ENCODE data around the gene LSM14A.
"Not testable (repeated sequence)": the region's sequence is repeated elsewhere in the genome, so short reads cannot be mapped to it uniquely, and the experiment has no call there.

Gene LSM14A

DNA sequence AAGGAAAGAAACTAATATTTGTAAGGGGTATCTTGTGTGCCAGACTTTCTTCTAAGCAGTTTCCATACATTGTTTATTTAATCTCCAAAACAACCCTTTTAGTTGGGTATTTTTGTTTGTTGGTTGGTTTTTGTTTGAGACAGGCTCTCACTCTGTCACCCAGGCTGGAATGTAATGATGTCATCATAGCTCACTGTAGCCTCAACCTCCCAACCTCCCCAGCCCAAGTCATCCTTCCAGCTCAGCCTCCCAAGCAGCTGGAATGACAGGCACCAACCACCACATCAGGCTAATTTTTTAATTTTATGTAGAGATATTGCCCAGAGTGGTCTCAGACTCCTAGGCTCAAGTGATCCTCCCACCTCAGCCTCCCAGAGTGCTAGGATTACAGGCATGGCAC, 41.2 kb upstream of the LSM14A start:
- Histone ChIP-seq H3K4me3 (ENCODE audit: low read depth, low read length) (no peak overlapping the region), H3K9me3 (ENCODE audit: severe bottlenecking) (no peaks in the 10 kb centered on the region), H3K27me3 (ENCODE audit: insufficient read depth, low read depth, severe bottlenecking) (no peaks in the 10 kb centered on the region), H3K36me3 (no peaks in the 10 kb centered on the region), H3K27ac (no peak overlapping the region)
- TF ChIP-seq, protein P1, sequence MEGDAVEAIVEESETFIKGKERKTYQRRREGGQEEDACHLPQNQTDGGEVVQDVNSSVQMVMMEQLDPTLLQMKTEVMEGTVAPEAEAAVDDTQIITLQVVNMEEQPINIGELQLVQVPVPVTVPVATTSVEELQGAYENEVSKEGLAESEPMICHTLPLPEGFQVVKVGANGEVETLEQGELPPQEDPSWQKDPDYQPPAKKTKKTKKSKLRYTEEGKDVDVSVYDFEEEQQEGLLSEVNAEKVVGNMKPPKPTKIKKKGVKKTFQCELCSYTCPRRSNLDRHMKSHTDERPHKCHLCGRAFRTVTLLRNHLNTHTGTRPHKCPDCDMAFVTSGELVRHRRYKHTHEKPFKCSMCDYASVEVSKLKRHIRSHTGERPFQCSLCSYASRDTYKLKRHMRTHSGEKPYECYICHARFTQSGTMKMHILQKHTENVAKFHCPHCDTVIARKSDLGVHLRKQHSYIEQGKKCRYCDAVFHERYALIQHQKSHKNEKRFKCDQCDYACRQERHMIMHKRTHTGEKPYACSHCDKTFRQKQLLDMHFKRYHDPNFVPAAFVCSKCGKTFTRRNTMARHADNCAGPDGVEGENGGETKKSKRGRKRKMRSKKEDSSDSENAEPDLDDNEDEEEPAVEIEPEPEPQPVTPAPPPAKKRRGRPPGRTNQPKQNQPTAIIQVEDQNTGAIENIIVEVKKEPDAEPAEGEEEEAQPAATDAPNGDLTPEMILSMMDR (IDR thresholded peaks at IDR 0.05; ENCODE audit: low read depth, low read length): no peak
- DNase-seq: no peak

DNA sequence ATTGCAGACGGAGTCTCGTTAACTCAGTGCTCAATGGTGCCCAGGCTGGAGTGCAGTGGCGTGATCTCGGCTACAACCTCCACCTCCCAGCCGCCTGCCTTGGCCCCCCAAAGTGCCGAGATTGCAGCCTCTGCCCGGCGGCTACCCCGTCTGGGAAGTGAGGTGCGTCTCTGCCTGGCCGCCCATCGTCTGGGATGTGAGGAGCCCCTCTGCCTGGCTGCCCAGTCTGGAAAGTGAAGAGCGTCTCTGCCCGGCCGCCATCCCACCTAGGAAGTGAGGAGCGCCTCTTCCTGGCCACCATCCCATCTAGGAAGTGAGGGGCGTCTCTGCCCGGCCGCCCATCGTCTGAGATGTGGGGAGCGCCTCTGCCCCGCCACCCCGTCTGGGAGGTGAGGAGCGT, 40.2 kb upstream of the LSM14A start:
- H3K4me3 ChIP-seq (ENCODE audit: low read depth, low read length); H3K27ac ChIP-seq; H3K36me3 ChIP-seq; H3K27me3 ChIP-seq (ENCODE audit: insufficient read depth, low read depth, severe bottlenecking); DNase-seq; H3K9me3 ChIP-seq (ENCODE audit: severe bottlenecking): not testable (repeated sequence)

DNA sequence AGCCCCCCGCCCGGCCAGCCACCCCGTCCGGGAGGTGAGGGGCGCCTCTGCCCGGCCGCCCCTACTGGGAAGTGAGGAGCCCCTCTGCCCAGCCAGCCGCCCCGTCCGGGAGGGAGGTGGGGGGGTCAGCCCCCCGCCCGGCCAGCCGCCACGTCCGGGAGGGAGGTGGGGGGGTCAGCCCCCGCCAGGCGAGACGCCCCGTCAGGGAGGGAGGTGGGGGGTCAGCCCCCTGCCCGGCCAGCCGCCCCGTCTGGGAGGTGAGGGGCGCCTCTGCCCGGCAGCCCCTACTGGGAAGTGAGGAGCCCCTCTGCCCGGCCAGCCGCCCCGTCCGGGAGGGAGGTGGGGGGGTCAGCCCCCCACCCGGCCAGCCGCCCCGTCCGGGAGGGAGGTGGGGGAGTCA, 39.6 kb upstream of the LSM14A start:
- H3K4me3 ChIP-seq (ENCODE audit: low read depth, low read length); H3K9me3 ChIP-seq (ENCODE audit: severe bottlenecking); H3K27ac ChIP-seq; H3K36me3 ChIP-seq; H3K27me3 ChIP-seq (ENCODE audit: insufficient read depth, low read depth, severe bottlenecking); DNase-seq: not testable (repeated sequence)

DNA sequence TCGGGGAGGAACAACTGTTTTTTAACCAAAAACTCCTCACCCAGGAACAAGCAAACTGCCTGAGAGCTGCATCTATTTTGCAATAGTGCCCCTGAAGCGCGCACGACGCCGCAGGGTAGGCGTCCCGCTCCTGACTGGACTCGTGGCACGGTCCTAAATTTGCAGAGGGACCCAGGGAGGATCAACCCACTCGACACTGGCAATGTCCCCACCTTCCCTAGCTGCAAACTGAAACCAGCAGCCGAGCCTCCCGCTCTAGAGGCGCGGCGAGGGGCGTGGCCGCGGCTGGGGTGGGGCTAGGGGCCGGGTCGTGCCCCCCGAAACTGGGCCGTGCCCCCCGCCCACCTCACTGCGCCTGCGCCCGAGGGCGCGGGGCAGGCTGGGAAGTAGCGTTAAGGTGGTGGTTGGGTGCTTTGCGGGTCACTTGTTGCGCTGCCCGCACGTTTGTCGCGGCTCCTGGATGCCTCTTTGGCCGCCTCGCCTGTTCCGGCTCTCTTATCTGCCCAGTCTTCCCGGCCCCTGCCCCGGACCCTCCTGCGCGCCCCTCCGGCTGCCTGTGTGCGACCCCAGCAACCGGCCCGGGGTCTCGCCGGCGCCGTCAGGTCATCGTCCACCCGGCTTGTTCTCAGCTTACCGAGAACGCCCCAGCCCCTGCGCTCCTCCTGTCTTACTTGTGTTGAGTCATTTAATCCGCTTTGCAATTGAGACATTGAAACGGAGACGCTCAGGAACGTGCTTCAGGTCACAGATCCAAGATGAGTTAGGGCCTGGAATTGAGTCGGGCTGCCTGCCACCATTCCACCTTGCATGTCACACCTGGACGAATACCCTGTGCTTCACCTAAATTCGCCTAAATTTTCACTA, 37.9 kb upstream of the LSM14A start:
- Histone ChIP-seq H3K36me3 (no peaks in the 10 kb centered on the region), H3K27ac (peak overlapping the region; percentile 95), H3K9me3 (ENCODE audit: severe bottlenecking) (no peaks in the 10 kb centered on the region), H3K27me3 (ENCODE audit: insufficient read depth, low read depth, severe bottlenecking) (no peaks in the 10 kb centered on the region), H3K4me3 (ENCODE audit: low read depth, low read length) (peak overlapping the region; percentile 59)
- peak; percentile 91 for DNase-seq
- TF ChIP-seq, protein P1 (IDR thresholded peaks at IDR 0.05; ENCODE audit: low read depth, low read length): no peak

DNA sequence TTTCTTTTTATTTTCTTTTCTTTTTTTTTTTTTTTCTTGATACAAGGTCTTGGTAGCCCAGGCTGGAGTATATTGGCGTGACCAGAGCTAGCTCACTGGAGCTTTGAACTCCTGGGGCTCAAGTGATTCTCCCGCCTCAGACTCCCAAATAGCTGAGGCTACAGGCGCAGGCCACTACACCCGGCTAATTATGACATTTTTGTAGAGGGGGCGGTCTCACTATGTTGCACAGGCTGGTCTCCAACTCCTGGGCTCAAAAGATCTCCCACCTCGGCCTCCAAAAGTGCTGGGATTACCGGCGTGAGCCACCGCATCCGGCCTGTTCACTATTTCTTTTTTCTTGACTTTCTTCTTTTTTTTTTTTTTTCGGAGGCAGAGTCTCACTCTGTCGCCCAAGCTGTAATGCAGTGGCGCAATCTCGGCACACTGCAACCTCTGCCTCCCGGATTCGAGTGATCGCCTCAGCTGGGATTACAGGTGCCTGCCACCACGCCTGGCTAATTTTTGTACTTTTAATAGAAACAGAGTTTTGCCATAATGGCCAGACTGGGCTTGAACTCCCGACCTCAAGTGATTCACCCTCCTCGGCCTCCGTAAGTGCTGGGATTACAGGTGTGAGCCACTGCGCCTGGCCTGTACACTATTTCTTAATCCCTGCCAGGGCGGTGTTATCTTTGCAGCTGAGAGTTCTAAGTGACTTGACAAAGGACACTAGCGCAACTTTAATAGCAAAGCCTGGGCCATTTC, 37.1 kb upstream of the LSM14A start:
- Histone ChIP-seq H3K36me3 (no peaks in the 10 kb centered on the region), H3K9me3 (ENCODE audit: severe bottlenecking) (no peaks in the 10 kb centered on the region), H3K27ac (peak overlapping the region; percentile 95), H3K27me3 (ENCODE audit: insufficient read depth, low read depth, severe bottlenecking) (no peaks in the 10 kb centered on the region), H3K4me3 (ENCODE audit: low read depth, low read length) (peak overlapping the region; percentile 59)
- DNase-seq: peak; percentile 56
- TF ChIP-seq, protein P1 (IDR thresholded peaks at IDR 0.05; ENCODE audit: low read depth, low read length): no peak

DNA sequence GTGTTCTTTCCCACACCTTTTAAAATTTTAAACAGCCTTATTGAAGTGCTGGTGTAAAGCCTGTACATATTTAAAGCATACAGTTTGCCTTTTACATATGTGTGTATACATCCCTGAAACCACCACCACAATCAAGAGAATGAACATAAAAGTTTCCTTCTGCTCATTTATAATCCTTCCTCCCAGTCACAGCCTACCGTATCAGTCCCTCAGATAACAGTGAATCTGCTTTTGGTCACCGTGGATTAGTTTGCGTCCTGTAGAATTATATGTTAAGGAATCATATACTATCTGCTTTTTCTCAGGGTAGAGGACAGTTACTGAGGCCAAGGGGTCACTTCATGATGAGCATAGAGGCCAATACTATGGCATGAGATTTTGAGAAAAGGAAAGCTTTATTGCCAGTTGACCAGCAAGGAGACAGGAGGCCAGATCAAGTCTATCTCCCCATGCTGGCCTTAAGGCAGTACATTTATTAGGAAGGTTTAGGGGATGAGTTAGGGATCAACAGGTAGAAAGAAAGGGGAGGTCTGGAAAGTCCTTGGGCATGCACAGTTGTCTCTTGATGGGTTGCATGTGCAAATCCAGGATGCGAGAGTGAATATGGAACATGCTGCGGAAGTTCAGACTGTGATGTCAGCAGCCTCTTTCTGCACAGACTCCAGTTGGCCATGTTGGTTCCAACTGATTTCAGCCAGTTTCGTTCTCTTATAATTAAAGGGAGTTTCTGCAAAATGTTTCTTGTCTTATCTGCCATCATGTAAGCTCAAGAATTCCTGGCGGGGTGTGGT, 36.3 kb upstream of the LSM14A start:
- no peak overlapping the region for H3K27ac ChIP-seq
- DNase-seq: no peak

More for the DNA sequence above, 36.3 kb upstream of the LSM14A start:
- TF ChIP-seq, protein P1 (IDR thresholded peaks at IDR 0.05; ENCODE audit: low read depth, low read length): no peak
- H3K36me3 ChIP-seq: no peaks in the 10 kb centered on the region
- H3K9me3 ChIP-seq (ENCODE audit: severe bottlenecking): no peaks in the 10 kb centered on the region
- H3K4me3 ChIP-seq (ENCODE audit: low read depth, low read length): no peak overlapping the region
- H3K27me3 ChIP-seq (ENCODE audit: insufficient read depth, low read depth, severe bottlenecking): no peaks in the 10 kb centered on the region
